K562 (cell line): ENCODE data around the gene CRYBG3. TPM values are rescaled to one million over a fixed set of nuclear protein-coding genes. Genes with fewer than 3 reads are reported as not detected.

Experiments used
- ATAC-seq: fragments of 200-7000 bp; cut with Tn5 transposase; 3 replicates; pipeline ENCODE4 v1.9.1; 2020; ENCODE audit warnings: moderate library complexity
- BruUV-seq: library from RNA; stranded (reverse); fragments of 400-500 nt; replicated peaks from 2 replicates; lab custom pipeline; 2021; lab: Mats Ljungman, UMichigan
- CTCF ChIA-PET: fragments of 300-600 bp; formaldehyde crosslinking; extraction: SDS; loops from one replicate; lab custom pipeline; 2021; ENCODE audit warnings: low intra/inter-chr PET ratio; lab: Yijun Ruan, JAX
- POLR2A ChIA-PET: fragments of 300-600, 350-650 bp; sonication (Branson Sonifier 250); formaldehyde crosslinking; extraction: SDS; loops from one replicate; lab custom pipeline; 2021; ENCODE audit warnings: antibody characterized with exemption, inconsistent platforms; lab: Yijun Ruan, JAX
- DNase-seq, 4 experiments: peaks; one replicate each; pipeline versions ENCODE4 v3.0.0 to v3.0.0-alpha.2; 2011 to 2018; ENCODE audit warnings: low spot score in 3 of 4, mixed read lengths in 3 of 4; ENCODE audit errors: extremely low read depth in 1 of 4
- FAIRE-seq: peaks from 2 replicates; lab custom pipeline; 2011; peaks lifted over from hg19 to GRCh38; lab: Jason Lieb, UNC
- H2AFZ ChIP-seq: 2 replicates; pipeline ENCODE4 v1.6.0; 2011; ENCODE audit warnings: low read depth, low read length, control low read depth, inconsistent platforms
- H3K27ac ChIP-seq: fragments of 200-600 bp; 3 replicates; pipeline ENCODE4 v1.8.0; 2011; ENCODE audit warnings: low read depth, mild to moderate bottlenecking, control low read depth, inconsistent platforms, low read length, moderate library complexity, mixed read lengths; ENCODE audit errors: extremely low read depth
- H3K27me3 ChIP-seq, 2 experiments: fragments of 300-600 bp in 1 of 2; 2 replicates in 1 of 2; 3 replicates in 1 of 2; pipeline versions ENCODE4 v1.6.0 to v1.8.0; 2011; ENCODE audit warnings: inconsistent platforms in 2 of 2, low read length in 2 of 2, mild to moderate bottlenecking in 1 of 2, mixed read lengths in 1 of 2, moderate library complexity in 1 of 2; ENCODE audit not compliant: control insufficient read depth in 2 of 2, insufficient read depth in 2 of 2
- H3K36me3 ChIP-seq: fragments of 300-600 bp; 3 replicates; pipeline ENCODE4 v1.8.0; 2011; ENCODE audit warnings: mild to moderate bottlenecking, low read length, inconsistent platforms; ENCODE audit not compliant: control insufficient read depth, insufficient read depth
- H3K4me1 ChIP-seq, 2 experiments: fragments of 200-600 bp in 1 of 2; replicated peaks in 1 of 2; 2 replicates in 1 of 2; 3 replicates in 1 of 2; pipeline versions ENCODE4 v1.5.1 to v1.8.0; 2011; ENCODE audit warnings: inconsistent platforms in 2 of 2, low read length in 2 of 2, mild to moderate bottlenecking in 1 of 2, mixed read lengths in 1 of 2, moderate library complexity in 1 of 2; ENCODE audit not compliant: control insufficient read depth in 2 of 2, insufficient read depth in 2 of 2
- H3K4me2 ChIP-seq: 2 replicates; pipeline ENCODE4 v1.6.1; 2011; ENCODE audit warnings: low read length, control low read depth, inconsistent platforms, mixed read lengths; ENCODE audit not compliant: insufficient read depth
- H3K4me3 ChIP-seq: fragments of 200-600 bp; sonication (generic), shearing (Covaris generic); 2 replicates; pipeline ENCODE4 v1.5.1; 2016; ENCODE audit warnings: control low read depth, inconsistent platforms
- H3K79me2 ChIP-seq: fragments of 200-600 bp; 3 replicates; pipeline ENCODE4 v1.8.0; 2011; ENCODE audit warnings: low read length, inconsistent platforms; ENCODE audit not compliant: control insufficient read depth, insufficient read depth
- H3K9ac ChIP-seq, 2 experiments: 2 replicates each; pipeline versions ENCODE4 v1.6.0 to v1.6.1; 2011; ENCODE audit warnings: low read depth in 2 of 2, low read length in 2 of 2, control low read depth in 1 of 2, inconsistent platforms in 1 of 2, mild to moderate bottlenecking in 1 of 2, mixed read lengths in 1 of 2; ENCODE audit not compliant: insufficient read depth in 1 of 2
- H3K9me1 ChIP-seq: one replicate; pipeline ENCODE4 v1.6.0; 2011; ENCODE audit warnings: inconsistent platforms, mild to moderate bottlenecking, low read length, moderate library complexity; ENCODE audit not compliant: control insufficient read depth, insufficient read depth
- H3K9me3 ChIP-seq: replicated peaks from 2 replicates; pipeline ENCODE4 v1.5.1; 2011; ENCODE audit warnings: low read depth, low read length, inconsistent platforms; ENCODE audit not compliant: control insufficient read depth, insufficient read depth
- H4K20me1 ChIP-seq: replicated peaks from 2 replicates; pipeline ENCODE4 v1.6.1; 2011; ENCODE audit warnings: low read length, inconsistent platforms, mixed read lengths; ENCODE audit not compliant: control insufficient read depth, insufficient read depth
- ARNT ChIP-seq, 2 experiments: fragments of 450-650 bp; IDR thresholded peaks; 2 replicates each; pipeline ENCODE4 v1.6.1; 2016; ENCODE audit warnings: mild to moderate bottlenecking in 1 of 2
- MEF2A ChIP-seq: IDR thresholded peaks from 2 replicates; pipeline ENCODE4 v1.6.1; 2011; ENCODE audit warnings: low read depth, mild to moderate bottlenecking, low read length, moderate library complexity; ENCODE audit not compliant: control insufficient read depth
- SREBF2 ChIP-seq: sonication (generic); formaldehyde crosslinking; IDR thresholded peaks from 2 replicates; pipeline ENCODE4 v1.4.0; 2020; ENCODE audit warnings: mild to moderate bottlenecking, missing genetic modification reagents
- XRCC3 ChIP-seq: fragments of 450-650 bp; IDR thresholded peaks from 2 replicates; pipeline ENCODE4 v1.6.1; 2017; ENCODE audit warnings: mild to moderate bottlenecking, moderate library complexity
- XRCC5 ChIP-seq: fragments of 200-400 bp; formaldehyde crosslinking; IDR thresholded peaks from 2 replicates; pipeline ENCODE4 v1.6.1; 2017; ENCODE audit warnings: low read depth, mild to moderate bottlenecking, low read length
- ZNF561 ChIP-seq: fragments of 450-650 bp; formaldehyde crosslinking; conservative IDR thresholded peaks from 2 replicates; pipeline ENCODE4 v1.4.0; 2020; ENCODE audit warnings: mild to moderate bottlenecking, moderate library complexity
- whole genome bisulfite sequencing: fragments of 100-300 bp; shearing (Covaris generic); methylation state at CpG from one replicate; pipeline ENCODE4 v1.1.6; 2016; ENCODE audit warnings: low coverage, mixed read lengths; ENCODE audit not compliant: insufficient coverage; ENCODE audit errors: missing lambda C conversion rate; 5-methylcytosine and 5-hydroxymethylcytosine counted together
- in situ Hi-C: fragments of 300-500 bp; cut with MboI; formaldehyde crosslinking; loops from 4 replicates; pipeline ENCODE4 v1.15.0; 2018; ENCODE audit warnings: inconsistent platforms, mixed read lengths
- intact Hi-C: fragments of 100-400 bp; cut with micrococcal nuclease; formaldehyde crosslinking; loops from 2 replicates; pipeline ENCODE4 v1.14.2; 2022
- polyA plus RNA-seq, 8 experiments: library from polyadenylated mRNA; depleted of rRNA in 4 of 8; stranded (reverse) in 5 of 8; unstranded in 3 of 8; fragments of >200 nt; fragmentation: Nextera tagmentation in 2 of 8; fragmentation: Illumina TruSeq in 1 of 8; extraction: Ambion mirVana in 2 of 8; extraction: Trizol in 1 of 8; gene quantifications; 2 replicates each; pipeline versions ENCODE4 v1.2.1 to v1.2.3, GENCODE V29; 2011 to 2014; ENCODE audit warnings: inconsistent platforms in 1 of 8, missing spikeins in 1 of 8
- total RNA-seq, 7 experiments: library from RNA; depleted of rRNA in 6 of 7; stranded (reverse); fragments of >200 nt in 6 of 7; fragmentation: Illumina TruSeq in 2 of 7; extraction: Trizol in 2 of 7; gene quantifications; 2 replicates each; pipeline versions ENCODE4 v1.2.1 to v1.2.3, GENCODE V29; 2011 to 2021; ENCODE audit warnings: low replicate concordance in 1 of 7
- TF ChIP-seq, protein P1 (sequence below), 2 experiments: fragments of 450-650 bp; conservative IDR thresholded peaks; 2 replicates each; pipeline ENCODE4 v1.6.1; 2017; ENCODE audit warnings: mild to moderate bottlenecking in 2 of 2, moderate library complexity in 2 of 2
- TF ChIP-seq, protein P2 (sequence below), 3 experiments: IDR thresholded peaks in 2 of 3; conservative IDR thresholded peaks in 1 of 3; 2 replicates each; pipeline ENCODE4 v1.5.1; 2011 to 2012; ENCODE audit warnings: low read length in 3 of 3, mild to moderate bottlenecking in 3 of 3, control low read depth in 2 of 3, improper control_type of control experiment in 1 of 3, inconsistent platforms in 1 of 3, low read depth in 1 of 3, mixed read lengths in 1 of 3, moderate library complexity in 1 of 3; ENCODE audit not compliant: insufficient read depth in 2 of 3
- TF ChIP-seq, protein P3 (sequence below): sonication (generic); formaldehyde crosslinking; IDR thresholded peaks from 2 replicates; pipeline ENCODE4 v1.8.0; 2022; ENCODE audit warnings: missing genetic modification reagents, mild to moderate bottlenecking, borderline replicate concordance
- TF ChIP-seq, protein P4 (sequence below): IDR thresholded peaks from 2 replicates; pipeline ENCODE4 v1.6.1; 2011; ENCODE audit warnings: borderline replicate concordance, low read depth, mild to moderate bottlenecking, moderate library complexity, low read length; ENCODE audit not compliant: insufficient read depth, poor library complexity, severe bottlenecking

The CRYBG3 gene
- total and polyA plus RNA-seq, 9 of the 15 experiments (the other 6 are each of a cell fraction or from before 2014, with no cell fraction given) = 0.08 to 0.72 (median 0.18) TPM

DNA sequence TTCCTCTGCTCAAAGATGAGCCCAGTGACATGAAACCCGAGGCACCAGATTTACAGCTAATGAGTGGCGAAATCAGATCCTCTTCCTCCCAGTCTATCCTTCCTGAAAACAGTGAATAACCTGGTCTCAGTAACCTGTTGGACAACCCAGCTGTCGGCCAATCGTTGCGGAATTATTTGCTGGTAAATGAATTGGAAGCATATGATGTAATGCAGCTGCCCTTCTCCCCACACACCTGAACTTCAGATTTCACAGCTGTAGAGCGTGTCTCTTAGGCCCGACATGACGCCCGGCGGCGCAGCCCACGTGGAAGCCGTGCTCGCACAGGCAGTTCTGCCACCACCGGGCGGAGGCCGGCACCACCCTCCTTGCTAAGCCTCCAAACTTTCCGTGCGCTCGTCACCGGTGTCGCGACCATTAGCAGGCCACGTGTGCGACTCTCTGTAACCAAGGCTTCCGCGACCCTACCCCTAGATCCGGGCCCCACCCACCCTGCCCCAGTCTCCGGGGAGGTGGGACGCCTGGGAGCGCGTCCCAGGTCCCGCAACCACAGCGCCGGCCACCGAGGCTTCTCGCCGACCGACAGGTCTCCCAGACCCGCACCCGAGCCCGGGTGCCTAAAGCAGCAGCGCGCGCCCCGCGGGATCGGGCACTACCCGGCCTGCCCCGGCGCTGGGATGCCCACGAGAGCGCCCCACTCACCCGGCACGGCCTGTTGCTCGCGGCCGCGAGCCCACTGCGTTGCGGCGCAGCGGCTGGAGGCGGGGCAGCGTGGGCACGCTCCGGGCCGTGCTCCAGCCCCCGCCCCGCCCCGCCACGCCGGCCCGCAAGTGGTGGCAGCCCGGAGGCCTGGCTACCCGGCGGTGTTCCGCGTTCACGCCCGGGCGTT lies 150.1 kb downstream of the CRYBG3 start, which contains the start of gene RIOX2:
Gene RIOX2, minus strand, starts transcription at position 753 of the 889 bp plus-strand sequence. CDS start 4,838 bp downstream, outside the sequence.
- Histone ChIP-seq H4K20me1 (no peaks in the 10 kb centered on the region), H3K27me3 (no peaks in the 10 kb centered on the region), H3K36me3 (peaks cover under 1% of the 10 kb centered on the region; the same call in 1 of the 3 replicates), H3K9me3 (no peaks in the 10 kb centered on the region), H3K27ac (peak within 1 kb of the TSS; percentile 25), H3K4me3 (peak within 1 kb of the TSS; percentile 62), H3K9me1 (no peaks in the 10 kb centered on the region), H3K4me2 (peak within 1 kb of the TSS; percentile 93), H3K4me1 (peaks cover 0 to 11% of the 10 kb centered on the region in 2 experiments; a peak in 4 of 5 replicates), H3K9ac (peak within 1 kb of the TSS; percentile 68 to 95), H2AFZ (peak within 1 kb of the TSS; percentile 84), H3K79me2 (peaks cover 42% of the 10 kb centered on the region)
- ATAC-seq (peak; percentile 91), FAIRE-seq (no peak), DNase-seq (peak; percentile 66 to 76 (median 70))
- ChIA-PET CTCF (interaction anchor here (0.9 kb wide), 1 partner anchor 51 kb away, joined by 4 read pairs; no protein-coding TSS in a partner anchor), POLR2A (no interaction called here)
- intact Hi-C loops = loop anchor here (5.0 kb wide), 1 partner anchor 60 kb away; no protein-coding TSS in a partner anchor
- in situ Hi-C loops = no loop called here
- BruUV-seq = no TSS peak
- WGBS = 0% methylated on average over 18 of the region's 82 CpGs
- TF ChIP-seq, protein P1, sequence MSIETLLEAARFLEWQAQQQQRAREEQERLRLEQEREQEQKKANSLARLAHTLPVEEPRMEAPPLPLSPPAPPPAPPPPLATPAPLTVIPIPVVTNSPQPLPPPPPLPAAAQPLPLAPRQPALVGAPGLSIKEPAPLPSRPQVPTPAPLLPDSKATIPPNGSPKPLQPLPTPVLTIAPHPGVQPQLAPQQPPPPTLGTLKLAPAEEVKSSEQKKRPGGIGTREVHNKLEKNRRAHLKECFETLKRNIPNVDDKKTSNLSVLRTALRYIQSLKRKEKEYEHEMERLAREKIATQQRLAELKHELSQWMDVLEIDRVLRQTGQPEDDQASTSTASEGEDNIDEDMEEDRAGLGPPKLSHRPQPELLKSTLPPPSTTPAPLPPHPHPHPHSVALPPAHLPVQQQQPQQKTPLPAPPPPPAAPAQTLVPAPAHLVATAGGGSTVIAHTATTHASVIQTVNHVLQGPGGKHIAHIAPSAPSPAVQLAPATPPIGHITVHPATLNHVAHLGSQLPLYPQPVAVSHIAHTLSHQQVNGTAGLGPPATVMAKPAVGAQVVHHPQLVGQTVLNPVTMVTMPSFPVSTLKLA (conservative IDR thresholded peaks at IDR 0.05) = peak; percentile 84 to 91
- TF ChIP-seq ARNT (IDR thresholded peaks at IDR 0.05) (no peak), SREBF2 (CRISPR knock-in tag) (no peak), XRCC3 (no peak), ZNF561 (no peak), XRCC5 (no peak), MEF2A (no peak)
- TF ChIP-seq, protein P2, sequence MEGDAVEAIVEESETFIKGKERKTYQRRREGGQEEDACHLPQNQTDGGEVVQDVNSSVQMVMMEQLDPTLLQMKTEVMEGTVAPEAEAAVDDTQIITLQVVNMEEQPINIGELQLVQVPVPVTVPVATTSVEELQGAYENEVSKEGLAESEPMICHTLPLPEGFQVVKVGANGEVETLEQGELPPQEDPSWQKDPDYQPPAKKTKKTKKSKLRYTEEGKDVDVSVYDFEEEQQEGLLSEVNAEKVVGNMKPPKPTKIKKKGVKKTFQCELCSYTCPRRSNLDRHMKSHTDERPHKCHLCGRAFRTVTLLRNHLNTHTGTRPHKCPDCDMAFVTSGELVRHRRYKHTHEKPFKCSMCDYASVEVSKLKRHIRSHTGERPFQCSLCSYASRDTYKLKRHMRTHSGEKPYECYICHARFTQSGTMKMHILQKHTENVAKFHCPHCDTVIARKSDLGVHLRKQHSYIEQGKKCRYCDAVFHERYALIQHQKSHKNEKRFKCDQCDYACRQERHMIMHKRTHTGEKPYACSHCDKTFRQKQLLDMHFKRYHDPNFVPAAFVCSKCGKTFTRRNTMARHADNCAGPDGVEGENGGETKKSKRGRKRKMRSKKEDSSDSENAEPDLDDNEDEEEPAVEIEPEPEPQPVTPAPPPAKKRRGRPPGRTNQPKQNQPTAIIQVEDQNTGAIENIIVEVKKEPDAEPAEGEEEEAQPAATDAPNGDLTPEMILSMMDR (IDR thresholded peaks at IDR 0.05 in 2 of 3, conservative IDR thresholded peaks at IDR 0.05 in 1 of 3; ENCODE audit: insufficient read depth in 2 of 3, low read depth in 1 of 3, low read length in 3 of 3) = no peak
- TF ChIP-seq, protein P3, sequence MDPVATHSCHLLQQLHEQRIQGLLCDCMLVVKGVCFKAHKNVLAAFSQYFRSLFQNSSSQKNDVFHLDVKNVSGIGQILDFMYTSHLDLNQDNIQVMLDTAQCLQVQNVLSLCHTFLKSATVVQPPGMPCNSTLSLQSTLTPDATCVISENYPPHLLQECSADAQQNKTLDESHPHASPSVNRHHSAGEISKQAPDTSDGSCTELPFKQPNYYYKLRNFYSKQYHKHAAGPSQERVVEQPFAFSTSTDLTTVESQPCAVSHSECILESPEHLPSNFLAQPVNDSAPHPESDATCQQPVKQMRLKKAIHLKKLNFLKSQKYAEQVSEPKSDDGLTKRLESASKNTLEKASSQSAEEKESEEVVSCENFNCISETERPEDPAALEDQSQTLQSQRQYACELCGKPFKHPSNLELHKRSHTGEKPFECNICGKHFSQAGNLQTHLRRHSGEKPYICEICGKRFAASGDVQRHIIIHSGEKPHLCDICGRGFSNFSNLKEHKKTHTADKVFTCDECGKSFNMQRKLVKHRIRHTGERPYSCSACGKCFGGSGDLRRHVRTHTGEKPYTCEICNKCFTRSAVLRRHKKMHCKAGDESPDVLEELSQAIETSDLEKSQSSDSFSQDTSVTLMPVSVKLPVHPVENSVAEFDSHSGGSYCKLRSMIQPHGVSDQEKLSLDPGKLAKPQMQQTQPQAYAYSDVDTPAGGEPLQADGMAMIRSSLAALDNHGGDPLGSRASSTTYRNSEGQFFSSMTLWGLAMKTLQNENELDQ (CRISPR knock-in tag) = no peak
- TF ChIP-seq, protein P4, sequence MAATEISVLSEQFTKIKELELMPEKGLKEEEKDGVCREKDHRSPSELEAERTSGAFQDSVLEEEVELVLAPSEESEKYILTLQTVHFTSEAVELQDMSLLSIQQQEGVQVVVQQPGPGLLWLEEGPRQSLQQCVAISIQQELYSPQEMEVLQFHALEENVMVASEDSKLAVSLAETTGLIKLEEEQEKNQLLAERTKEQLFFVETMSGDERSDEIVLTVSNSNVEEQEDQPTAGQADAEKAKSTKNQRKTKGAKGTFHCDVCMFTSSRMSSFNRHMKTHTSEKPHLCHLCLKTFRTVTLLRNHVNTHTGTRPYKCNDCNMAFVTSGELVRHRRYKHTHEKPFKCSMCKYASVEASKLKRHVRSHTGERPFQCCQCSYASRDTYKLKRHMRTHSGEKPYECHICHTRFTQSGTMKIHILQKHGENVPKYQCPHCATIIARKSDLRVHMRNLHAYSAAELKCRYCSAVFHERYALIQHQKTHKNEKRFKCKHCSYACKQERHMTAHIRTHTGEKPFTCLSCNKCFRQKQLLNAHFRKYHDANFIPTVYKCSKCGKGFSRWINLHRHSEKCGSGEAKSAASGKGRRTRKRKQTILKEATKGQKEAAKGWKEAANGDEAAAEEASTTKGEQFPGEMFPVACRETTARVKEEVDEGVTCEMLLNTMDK = peak; percentile 12
